CMK (cell line): Measurements from ENCODE around the gene DNAH8.
"Not testable (repeated sequence)": the region's sequence is repeated elsewhere in the genome, so short reads cannot be mapped to it uniquely, and the experiment has no call there.

Experiments
- DNase-seq: peaks from one replicate; pipeline ENCODE4 v3.0.0-alpha.2; 2010; ENCODE audit warnings: low read depth

DNAH8 gene

DNA sequence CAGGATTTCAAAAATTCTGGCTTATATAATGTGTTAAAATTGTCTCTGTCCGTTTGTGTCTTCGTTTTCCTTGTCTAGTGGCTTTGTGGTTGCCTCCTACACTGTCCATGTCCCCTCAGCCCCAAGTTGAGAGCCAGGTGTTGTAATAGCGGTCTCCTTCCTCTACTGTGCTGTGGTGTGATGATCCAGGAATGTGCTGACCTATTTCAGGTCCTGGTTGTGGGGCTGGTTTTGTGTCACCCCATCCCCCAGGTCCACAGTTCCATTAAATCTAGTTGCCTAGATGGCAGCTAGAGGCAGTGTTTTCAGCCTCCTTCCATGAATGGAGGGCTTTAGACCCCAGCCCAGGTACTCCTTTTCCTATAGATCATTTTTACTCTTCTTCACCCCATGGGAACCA, 128.7 kb downstream of the DNAH8 start:
- no peak for DNase-seq

- no peak for DNase-seq
Measured at GRCh38 chr6:38845931-38846330, 130.8 kb downstream of the DNAH8 start.

DNA sequence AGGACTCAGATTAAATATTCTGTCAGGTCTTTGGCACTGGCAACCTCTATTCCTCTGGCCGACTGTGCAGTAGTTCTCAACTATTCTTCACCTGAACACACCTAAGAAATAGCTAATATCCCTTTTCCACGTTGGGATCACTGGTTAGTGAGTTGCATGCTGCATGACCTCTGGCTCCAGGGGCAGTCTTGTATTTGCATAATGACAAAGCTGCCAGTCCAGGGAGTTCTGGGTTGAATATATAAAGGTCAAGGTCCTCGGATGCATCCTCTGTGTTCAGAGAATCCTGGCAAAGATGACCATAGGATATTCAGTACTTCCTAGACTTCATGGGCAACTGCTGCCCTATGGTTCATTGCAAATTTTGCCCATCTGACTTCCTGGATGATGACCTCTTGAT, 131.2 kb downstream of the DNAH8 start:
- DNase-seq: no peak

DNA sequence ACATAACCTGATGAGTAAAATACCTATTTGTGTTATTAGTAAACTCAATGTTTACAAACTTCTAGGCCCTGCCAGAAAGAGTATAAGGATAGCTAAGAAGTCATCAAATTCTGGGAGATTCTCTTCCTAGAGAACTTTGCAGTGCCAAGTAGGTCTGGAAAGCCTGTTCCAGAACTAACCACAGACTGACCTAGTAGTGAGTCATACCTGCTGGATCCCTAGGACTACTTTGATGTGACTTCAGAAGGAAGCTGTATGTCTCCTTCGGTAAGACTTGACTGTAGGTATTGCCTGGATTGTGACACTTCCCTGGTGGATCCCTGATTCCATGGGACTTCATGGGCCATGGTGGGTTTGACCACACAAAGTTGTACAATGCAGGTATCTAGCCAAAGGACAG, 131.7 kb downstream of the DNAH8 start:
- DNase-seq: no peak

DNA sequence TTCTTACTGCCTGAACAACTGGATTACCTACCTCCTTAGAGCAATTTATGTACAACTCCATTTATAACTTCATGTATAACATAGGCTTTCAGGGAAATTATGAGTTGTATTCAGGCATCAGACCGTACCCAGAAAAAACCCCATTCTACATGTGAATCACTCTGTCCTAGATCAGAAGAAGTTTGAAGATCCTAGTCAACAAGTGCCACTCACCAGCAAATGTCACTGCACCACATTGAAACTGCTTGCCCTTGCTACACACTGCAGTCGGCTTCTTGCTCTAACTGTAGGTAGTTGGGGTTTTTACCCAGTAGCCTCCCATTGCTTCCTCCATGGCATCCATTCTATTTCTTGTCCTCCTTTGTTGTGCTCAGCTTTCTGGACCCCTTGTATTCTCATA, 132.4 kb downstream of the DNAH8 start:
- no peak for DNase-seq

DNA sequence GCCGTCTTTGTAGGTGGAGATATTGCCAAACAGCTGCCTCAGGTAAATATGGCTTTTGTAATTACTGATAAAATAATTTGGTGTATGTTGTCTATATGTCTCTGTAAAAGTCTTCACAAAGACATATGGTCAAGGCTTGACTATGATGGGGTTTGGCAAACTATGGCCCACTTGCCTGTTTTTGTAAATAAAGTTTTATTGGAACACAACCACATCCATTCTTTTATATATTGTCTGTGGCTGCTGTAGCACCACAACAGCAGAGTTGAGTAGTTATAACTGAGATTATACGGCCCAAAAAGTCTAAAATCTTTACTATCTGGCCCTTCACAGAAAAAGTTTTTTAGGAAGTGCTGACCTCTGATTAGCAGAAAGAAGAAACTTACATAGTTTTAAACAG, 133.6 kb downstream of the DNAH8 start:
- no peak for DNase-seq

- no peak for DNase-seq
Measured at GRCh38 chr6:38852215-38852614, 137.1 kb downstream of the DNAH8 start.

DNA sequence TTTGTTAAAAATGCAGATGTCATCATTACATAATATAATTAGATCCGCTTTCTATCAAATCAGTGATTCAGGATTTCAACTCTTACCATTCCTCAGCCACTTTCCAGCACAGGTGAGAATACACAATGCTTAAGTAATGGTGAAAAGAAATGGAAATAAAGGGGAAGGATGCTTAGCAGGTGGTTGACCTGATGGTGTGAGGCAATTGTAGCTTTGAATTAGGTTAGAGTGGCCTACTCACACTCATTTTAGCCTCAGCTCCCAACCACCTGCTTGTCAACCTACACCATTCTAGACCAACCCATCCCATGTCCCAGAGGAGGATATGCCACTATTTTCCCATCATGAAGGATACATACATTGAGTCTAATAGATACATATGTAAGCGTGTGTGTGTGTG, 138.1 kb downstream of the DNAH8 start:
- no peak for DNase-seq

- no peak for DNase-seq
Measured at GRCh38 chr6:38856492-38856891, 141.4 kb downstream of the DNAH8 start.

DNA sequence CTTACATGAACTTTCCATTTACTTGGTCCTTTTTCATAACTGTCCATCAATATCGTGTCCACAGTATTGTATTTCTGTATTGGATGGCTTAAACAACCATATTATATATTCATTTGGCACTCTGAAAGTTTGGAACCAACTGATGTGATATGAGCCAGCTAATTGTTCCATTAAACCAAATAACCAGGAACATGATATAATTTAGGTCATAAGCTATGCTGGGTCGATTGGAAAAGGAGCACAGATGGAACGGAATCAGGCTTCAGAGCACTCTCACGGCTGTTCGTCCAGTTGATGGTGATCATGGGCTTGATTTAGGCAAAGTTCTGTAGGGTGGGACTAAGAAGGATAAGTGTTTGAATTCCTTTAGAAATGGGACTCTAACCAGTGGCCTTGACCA, 142.7 kb downstream of the DNAH8 start:
- DNase-seq: no peak

DNA sequence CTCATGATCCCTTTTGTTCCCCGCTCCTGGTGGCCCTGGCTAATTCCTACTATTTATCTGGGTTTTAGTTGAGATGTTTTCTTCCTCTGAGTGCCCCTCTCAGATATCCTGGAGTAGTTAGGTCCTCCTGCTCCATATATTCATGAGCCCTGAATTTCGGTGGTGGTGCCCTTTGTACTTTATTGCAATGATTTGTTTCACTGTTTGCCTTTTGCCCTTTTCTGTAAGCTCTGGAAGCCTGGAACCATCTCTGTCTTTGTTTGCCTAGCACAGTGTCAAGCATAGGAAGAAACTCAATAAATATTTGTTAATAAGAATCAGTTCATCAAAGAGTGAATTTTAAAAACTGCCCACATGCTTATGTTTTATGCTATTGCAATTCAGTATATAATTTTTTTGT, 144.9 kb downstream of the DNAH8 start:
- no peak for DNase-seq

- DNase-seq: no peak
Measured at GRCh38 chr6:38861926-38862401, 146.9 kb downstream of the DNAH8 start.

DNA sequence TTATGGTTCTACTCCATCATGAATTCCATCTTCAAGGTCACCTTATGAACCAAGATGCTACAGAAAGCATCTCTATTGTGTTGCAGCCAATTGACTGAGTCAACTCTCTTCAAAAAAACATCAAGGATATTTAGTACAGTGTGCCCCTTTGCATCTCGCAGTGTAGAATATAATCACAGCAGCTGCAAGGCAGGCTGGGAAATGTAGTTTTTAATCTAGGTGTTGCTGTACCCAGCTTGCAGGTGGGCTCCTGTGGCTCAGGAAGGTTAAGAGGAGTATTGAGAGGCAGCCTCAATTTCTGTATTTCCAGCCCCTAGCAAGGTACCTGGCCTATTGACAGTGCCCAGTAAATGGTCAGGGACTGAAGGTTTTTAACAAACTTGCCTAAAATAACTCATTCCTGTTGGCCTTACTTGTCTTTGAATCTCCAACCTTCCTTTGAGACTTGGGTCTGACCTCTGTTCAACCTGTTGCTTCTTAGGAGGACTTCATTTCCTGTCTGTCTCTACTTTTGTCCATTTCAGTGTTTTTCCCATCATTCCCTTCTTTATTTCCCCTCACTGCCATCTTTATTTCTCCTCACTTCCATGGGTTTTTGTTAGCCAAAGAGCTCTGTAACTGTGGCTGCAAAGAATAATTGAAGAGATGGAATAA, 150.5 kb downstream of the DNAH8 start:
- no peak for DNase-seq

DNA sequence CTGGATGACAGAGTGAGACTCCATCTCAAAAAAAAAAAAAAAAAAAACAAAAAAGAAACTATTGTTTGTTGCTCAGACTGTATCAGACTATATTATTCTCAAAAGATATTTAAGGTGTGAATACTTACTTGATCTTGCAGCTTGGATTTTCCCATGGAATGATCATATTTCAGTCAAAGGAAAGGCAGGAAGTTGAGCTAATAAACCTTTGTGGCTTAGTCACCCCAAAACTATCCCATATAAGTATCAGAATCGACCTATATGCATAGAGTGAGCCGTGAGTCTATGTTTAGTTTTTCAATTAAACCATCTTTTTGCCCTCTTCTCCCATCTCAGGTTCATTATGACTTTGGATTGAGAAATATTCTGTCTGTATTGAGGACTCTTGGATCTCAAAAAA, 152.6 kb downstream of the DNAH8 start:
- no peak for DNase-seq

GRCh38 chr6:38871741-38872568, 156.8 kb downstream of the DNAH8 start:
- peak; percentile 26 for DNase-seq

DNA sequence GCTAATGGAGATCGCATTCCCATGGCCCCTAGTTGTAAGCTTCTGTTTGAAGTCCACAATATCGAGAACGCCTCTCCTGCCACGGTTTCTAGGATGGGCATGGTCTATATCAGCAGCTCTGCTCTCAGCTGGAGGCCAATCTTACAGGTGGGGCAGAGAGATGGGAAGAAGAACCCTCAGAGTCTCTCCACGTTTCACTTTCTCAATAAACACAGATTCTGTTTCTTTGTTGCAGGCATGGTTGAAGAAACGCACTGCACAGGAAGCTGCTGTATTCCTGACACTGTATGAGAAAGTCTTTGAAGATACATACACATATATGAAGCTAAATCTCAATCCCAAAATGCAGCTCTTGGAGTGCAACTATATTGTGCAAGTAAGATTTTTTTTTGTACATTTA, 157.9 kb downstream of the DNAH8 start:
- no peak for DNase-seq

DNA sequence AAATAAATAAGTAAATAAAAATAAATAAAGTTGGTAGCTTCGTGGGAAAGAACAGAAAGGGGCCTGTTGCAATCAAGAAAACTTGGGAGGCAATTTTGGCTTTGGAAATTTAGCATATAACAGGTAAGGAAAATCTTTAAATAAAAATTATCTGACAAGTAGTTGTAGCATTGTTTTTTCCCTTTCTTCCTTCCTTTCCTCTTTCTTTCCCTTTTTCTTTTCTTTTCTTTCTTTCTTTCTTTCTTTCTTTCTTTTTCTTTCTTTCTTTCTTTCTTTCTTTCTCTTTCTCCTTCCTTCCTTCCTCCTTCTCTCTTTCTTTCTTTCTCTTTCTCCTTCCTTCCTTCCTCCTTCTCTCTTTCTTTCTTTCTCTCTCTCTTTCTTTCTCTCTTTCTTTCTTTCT, 158.7 kb downstream of the DNAH8 start:
- DNase-seq: not testable (repeated sequence)

GRCh38 chr6:38876475-38876874, 161.4 kb downstream of the DNAH8 start:
- no peak for DNase-seq

DNA sequence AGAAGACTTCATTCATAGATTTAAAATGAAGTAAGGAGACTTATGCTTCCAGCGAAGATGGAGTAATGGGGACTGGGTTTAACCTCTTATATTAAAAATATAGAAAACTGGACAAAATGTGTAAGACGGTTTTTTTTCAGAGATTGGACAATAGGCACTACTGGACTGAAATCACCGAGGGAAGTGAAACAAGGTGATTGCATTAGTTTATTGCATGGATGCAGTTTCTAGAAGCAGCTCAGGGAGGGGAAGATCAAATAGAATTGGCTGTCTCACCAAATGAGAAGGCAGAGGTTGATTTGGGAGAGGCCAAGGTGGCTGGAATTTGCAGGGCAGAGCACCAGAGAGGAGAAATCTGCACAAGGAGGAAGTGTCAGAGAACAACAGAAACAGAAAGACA, 162.6 kb downstream of the DNAH8 start:
- DNase-seq: no peak

DNA sequence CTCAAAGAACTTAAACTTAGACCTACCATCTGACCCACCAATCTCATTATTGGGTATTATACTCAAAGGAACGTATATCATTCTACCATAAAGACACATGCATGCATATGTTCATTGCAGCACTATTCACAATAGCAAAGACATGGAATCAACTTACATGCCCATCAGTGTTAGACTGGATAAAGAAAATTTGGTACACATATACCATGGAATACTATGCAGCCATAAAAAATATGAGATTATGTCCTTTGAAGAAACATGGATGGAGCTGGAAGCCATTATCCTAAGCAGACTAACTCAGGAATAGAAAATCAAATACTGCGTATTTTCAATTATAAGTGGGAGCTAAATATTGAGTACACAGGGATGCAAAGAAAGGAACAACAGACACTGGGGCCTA, 167.0 kb downstream of the DNAH8 start:
- no peak for DNase-seq

DNA sequence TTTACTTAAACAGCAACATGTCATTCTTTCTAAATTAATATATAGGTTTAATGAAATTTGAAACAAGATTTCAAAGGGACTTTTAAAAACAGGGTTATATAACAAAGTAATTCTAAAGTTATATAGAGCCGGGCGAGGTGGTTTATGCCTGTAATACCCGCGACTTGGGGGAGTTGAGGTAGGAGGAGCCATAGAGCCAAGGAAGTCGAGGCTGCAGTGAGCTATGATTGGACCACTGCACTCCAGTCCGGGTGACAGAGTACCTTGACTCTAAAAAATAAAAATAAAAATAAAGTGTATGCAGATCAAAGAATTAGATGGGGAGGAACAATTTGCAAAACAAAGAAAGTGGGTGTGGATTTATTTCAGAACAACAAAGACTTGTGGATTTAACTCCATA, 182.4 kb downstream of the DNAH8 start:
- DNase-seq: no peak

GRCh38 chr6:38901802-38902522, 186.9 kb downstream of the DNAH8 start:
- DNase-seq: no peak

DNA sequence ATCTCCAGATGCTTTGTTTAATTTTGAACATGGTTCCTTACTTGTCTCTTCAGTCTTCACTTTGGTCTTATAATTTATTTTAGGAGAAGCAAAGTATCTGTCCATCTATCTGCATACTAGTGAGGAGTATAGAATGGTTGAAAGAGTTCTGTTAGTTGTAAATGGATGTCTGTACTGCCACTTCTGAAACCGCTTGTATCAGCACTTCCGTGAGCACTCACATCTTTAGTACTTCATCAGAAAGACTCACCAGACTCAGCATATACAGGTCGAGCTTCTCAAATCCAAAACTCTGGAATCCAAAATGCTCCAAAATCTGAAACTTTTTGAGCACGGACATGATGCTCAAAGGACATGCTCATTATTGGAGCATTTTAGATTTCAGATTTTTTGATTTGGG, 191.5 kb downstream of the DNAH8 start:
- DNase-seq: no peak
